ENCODE data around the gene POU6F2. TPM values are rescaled to one million over a fixed set of nuclear protein-coding genes. Genes with fewer than 3 reads are reported as not detected.

POU6F2 gene
- total RNA-seq, 4 donors from 2014 or later, result not detected

DNA sequence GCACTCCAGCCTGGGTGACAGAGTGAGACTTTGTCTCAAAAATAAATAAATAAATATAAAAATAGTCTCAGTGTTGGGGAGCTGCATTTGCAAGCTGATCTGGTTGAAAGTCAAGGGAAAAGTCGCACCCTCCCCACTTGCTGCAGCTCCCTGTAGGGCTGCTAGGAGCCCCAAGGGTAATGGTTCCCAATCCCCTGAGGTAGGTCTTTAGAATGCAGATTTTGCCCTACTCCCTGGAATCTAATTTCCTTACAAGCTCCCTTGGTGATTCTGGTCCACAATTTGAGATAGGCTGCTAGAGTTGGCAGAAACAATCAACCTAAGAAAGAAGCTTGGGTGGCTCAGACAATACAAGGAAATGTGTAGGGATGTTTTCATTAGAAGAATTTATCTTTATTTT, 356.0 kb downstream of the POU6F2 start:
- Histone ChIP-seq H3K27ac (no peak overlapping the region), H3K27me3 (no peaks in the 10 kb centered on the region), H3K4me3 (no peak overlapping the region), H3K36me3 (no peaks in the 10 kb centered on the region), H3K9me3 (no peaks in the 10 kb centered on the region), H3K4me1 (no peaks in the 10 kb centered on the region)
- DNase-seq (ENCODE audit: low spot score in 2 of 2), result no peak
- TF ChIP-seq EP300 (IDR thresholded peaks at IDR 0.05), result no peak
- no peak for TF ChIP-seq POLR2A (IDR thresholded peaks at IDR 0.05)
- TF ChIP-seq POLR2AphosphoS5 (IDR thresholded peaks at IDR 0.05), result no peak
- TF ChIP-seq, protein P1, sequence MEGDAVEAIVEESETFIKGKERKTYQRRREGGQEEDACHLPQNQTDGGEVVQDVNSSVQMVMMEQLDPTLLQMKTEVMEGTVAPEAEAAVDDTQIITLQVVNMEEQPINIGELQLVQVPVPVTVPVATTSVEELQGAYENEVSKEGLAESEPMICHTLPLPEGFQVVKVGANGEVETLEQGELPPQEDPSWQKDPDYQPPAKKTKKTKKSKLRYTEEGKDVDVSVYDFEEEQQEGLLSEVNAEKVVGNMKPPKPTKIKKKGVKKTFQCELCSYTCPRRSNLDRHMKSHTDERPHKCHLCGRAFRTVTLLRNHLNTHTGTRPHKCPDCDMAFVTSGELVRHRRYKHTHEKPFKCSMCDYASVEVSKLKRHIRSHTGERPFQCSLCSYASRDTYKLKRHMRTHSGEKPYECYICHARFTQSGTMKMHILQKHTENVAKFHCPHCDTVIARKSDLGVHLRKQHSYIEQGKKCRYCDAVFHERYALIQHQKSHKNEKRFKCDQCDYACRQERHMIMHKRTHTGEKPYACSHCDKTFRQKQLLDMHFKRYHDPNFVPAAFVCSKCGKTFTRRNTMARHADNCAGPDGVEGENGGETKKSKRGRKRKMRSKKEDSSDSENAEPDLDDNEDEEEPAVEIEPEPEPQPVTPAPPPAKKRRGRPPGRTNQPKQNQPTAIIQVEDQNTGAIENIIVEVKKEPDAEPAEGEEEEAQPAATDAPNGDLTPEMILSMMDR (IDR thresholded peaks at IDR 0.05), result no peak
- 70% methylated on average over 1 of the region's 1 CpG for WGBS

DNA sequence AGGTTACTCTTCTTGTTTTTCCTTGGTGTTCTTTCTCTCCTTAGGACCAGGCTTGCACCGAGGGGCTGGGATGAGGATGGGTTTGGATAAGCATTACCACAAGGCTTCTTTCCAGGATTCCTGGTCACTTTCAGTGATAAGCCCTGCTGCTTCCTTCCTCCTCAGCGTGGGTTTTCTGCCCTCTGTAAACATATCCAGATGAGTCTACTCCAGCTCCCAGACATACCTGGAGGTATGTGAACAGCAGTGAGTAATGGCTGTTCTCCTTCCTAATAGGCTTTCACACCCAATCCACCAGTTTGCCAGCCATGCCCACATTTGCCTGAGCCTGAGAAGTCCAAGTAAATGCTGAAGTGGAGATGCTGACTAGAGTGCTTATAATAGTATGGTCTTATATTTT, 358.7 kb downstream of the POU6F2 start:
- WGBS, result 78% methylated on average over 2 of the region's 2 CpGs
- no peaks in the 10 kb centered on the region for H3K27me3 ChIP-seq

DNA sequence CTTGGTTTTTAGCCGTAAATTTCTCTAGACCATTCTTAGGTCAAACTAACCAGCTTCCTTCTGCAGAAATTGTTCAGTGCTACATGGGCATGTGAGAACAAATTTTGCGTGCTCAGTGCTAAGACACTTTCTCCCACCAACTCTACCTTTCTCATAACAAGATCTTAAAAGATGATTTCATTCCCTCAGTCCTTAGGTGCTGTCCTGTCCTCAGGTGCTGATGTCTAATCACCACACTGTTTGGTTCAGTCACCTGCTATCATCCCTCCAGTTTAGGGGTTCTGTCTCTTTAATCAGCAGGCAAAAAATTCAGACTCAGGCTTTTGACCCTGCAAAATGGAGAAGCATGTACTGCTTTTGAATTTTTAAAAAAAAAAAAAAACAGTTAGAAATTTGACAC, 361.0 kb downstream of the POU6F2 start:
- Histone ChIP-seq H3K9me3 (no peaks in the 10 kb centered on the region), H3K4me3 (no peak overlapping the region), H3K4me1 (no peaks in the 10 kb centered on the region), H3K27ac (no peak overlapping the region), H3K36me3 (no peaks in the 10 kb centered on the region), H3K27me3 (no peaks in the 10 kb centered on the region)
- DNase-seq (ENCODE audit: low spot score in 2 of 2), result no peak
- 91% methylated on average over 2 of the region's 2 CpGs for WGBS
- TF ChIP-seq, protein P1 (IDR thresholded peaks at IDR 0.05), result no peak
- TF ChIP-seq EP300 (IDR thresholded peaks at IDR 0.05) (no peak), POLR2A (IDR thresholded peaks at IDR 0.05) (no peak)

More for the DNA sequence above, 358.7 kb downstream of the POU6F2 start:
- Histone ChIP-seq H3K27ac (no peak overlapping the region), H3K4me1 (no peaks in the 10 kb centered on the region), H3K9me3 (no peaks in the 10 kb centered on the region), H3K36me3 (no peaks in the 10 kb centered on the region), H3K4me3 (no peak overlapping the region)
- TF ChIP-seq EP300 (IDR thresholded peaks at IDR 0.05) (no peak), POLR2A (IDR thresholded peaks at IDR 0.05) (no peak), POLR2AphosphoS5 (IDR thresholded peaks at IDR 0.05) (no peak)
- TF ChIP-seq, protein P1 (IDR thresholded peaks at IDR 0.05), result no peak
- DNase-seq (ENCODE audit: low spot score in 2 of 2), result no peak

DNA sequence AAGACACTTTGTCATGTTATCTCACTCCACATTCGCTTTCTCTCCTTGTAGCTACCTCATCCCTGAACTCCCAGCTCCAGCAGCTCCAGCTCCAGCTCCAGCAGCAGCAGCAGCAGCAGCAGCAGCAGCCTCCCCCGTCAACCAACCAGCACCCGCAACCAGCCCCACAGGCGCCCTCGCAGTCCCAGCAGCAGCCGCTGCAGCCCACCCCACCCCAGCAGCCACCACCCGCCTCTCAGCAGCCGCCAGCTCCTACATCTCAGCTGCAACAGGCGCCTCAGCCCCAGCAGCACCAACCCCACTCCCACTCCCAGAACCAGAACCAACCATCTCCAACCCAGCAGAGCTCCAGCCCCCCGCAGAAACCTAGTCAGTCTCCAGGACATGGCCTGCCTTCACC, 361.9 kb downstream of the POU6F2 start:
- Histone ChIP-seq H3K4me3 (no peak overlapping the region), H3K4me1 (no peaks in the 10 kb centered on the region), H3K27ac (no peak overlapping the region), H3K27me3 (no peaks in the 10 kb centered on the region), H3K9me3 (no peaks in the 10 kb centered on the region), H3K36me3 (no peaks in the 10 kb centered on the region)
- no peak for TF ChIP-seq POLR2A (IDR thresholded peaks at IDR 0.05)
- TF ChIP-seq EP300 (IDR thresholded peaks at IDR 0.05), result no peak
- TF ChIP-seq POLR2AphosphoS5 (IDR thresholded peaks at IDR 0.05), result no peak
- TF ChIP-seq, protein P1 (IDR thresholded peaks at IDR 0.05), result no peak
- no peak for DNase-seq (ENCODE audit: low spot score in 2 of 2)
- WGBS, result 97% methylated on average over 10 of the region's 10 CpGs

DNA sequence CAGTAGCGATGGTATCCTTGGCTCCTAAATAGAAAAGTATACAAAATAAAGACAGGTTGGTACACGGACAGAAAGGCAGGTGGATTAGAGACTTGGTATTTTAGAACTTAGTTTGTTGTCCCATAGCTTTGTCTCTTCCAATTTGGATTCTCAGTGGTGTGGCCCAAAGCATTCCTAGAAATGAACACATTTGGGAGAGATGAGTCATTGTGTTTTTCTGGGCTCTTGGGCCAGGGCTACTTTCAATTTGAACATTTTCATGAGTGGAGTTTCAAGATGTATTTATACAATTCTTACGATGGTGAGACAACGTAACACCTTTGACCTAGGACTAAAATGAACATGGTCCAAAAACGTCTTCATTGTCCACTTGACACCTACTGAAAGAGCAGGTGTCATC, 363.4 kb downstream of the POU6F2 start:
- H3K27me3 ChIP-seq, result no peaks in the 10 kb centered on the region
- no peak overlapping the region for H3K27ac ChIP-seq
- 64% methylated on average over 5 of the region's 5 CpGs for WGBS
- H3K4me1 ChIP-seq, result no peaks in the 10 kb centered on the region
- DNase-seq (ENCODE audit: low spot score in 2 of 2), result no peak
- H3K9me3 ChIP-seq, result no peaks in the 10 kb centered on the region
- no peaks in the 10 kb centered on the region for H3K36me3 ChIP-seq
- TF ChIP-seq POLR2A (IDR thresholded peaks at IDR 0.05), result no peak
- no peak for TF ChIP-seq POLR2AphosphoS5 (IDR thresholded peaks at IDR 0.05)
- TF ChIP-seq, protein P1 (IDR thresholded peaks at IDR 0.05), result no peak
- TF ChIP-seq EP300 (IDR thresholded peaks at IDR 0.05), result no peak
- H3K4me3 ChIP-seq, result no peak overlapping the region

Data from suprapubic skin (tissue), 4 donors.